Small intestine (tissue), 7 donors: Measurements from ENCODE around the gene PPP2R3B. TPM values are rescaled to one million over a fixed set of nuclear protein-coding genes. Genes with fewer than 3 reads are reported as not detected.

Experiments
- DNase-seq, 2 donors: peaks; one replicate each; pipeline versions ENCODE4 v3.0.0 to v3.0.0-alpha.2; 2013
- FAIRE-seq: peaks from 2 replicates; lab custom pipeline; 2012; peaks lifted over from hg19 to GRCh38; lab: Jason Lieb, UNC
- H3K27ac ChIP-seq, 3 donors: one replicate each; pipeline ENCODE4 v1.5.1; 2013; ENCODE audit warnings: low read length in 2 of 3, mild to moderate bottlenecking in 2 of 3, control low read depth in 1 of 3, inconsistent platforms in 1 of 3, low read depth in 1 of 3, moderate library complexity in 1 of 3
- H3K27me3 ChIP-seq, 3 donors: one replicate each; pipeline ENCODE4 v1.6.1; 2013; ENCODE audit warnings: low read length in 3 of 3, inconsistent platforms in 1 of 3; ENCODE audit not compliant: control insufficient read depth in 3 of 3, insufficient read depth in 3 of 3
- H3K36me3 ChIP-seq, 3 donors: one replicate each; pipeline ENCODE4 v1.6.1; 2013; ENCODE audit warnings: low read length in 3 of 3, inconsistent platforms in 1 of 3, low read depth in 1 of 3, mild to moderate bottlenecking in 1 of 3, moderate library complexity in 1 of 3; ENCODE audit not compliant: control insufficient read depth in 3 of 3, insufficient read depth in 2 of 3
- H3K4me1 ChIP-seq, 3 donors: one replicate each; pipeline ENCODE4 v1.6.1; 2013; ENCODE audit warnings: low read length in 2 of 3, inconsistent platforms in 1 of 3, low read depth in 1 of 3, mild to moderate bottlenecking in 1 of 3, moderate library complexity in 1 of 3; ENCODE audit not compliant: control insufficient read depth in 3 of 3, insufficient read depth in 2 of 3
- H3K4me3 ChIP-seq, 3 donors: one replicate each; pipeline ENCODE4 v1.5.1; 2013; ENCODE audit warnings: low read length in 3 of 3, control low read depth in 1 of 3, inconsistent platforms in 1 of 3, low read depth in 1 of 3, mild to moderate bottlenecking in 1 of 3, moderate library complexity in 1 of 3
- H3K9me3 ChIP-seq, 2 donors: one replicate each; pipeline ENCODE4 v1.6.1; 2013; ENCODE audit warnings: low read depth in 1 of 2, low read length in 1 of 2; ENCODE audit not compliant: control insufficient read depth in 2 of 2, insufficient read depth in 1 of 2
- WGBS, 3 donors: extraction: QIAGEN DNeasy Blood & Tissue Kit; methylation state at CpG; one replicate each; pipeline ENCODE4 v1.1.7; 2013; 5-methylcytosine and 5-hydroxymethylcytosine counted together
- polyA plus RNA-seq, 4 donors: library from polyadenylated mRNA; stranded (reverse) in 3 of 4; unstranded in 1 of 4; fragments of 200-250 nt in 3 of 4; fragments of 120-200 nt in 1 of 4; gene quantifications; one replicate each; pipeline versions ENCODE4 v1.2.1 to v1.2.3, GENCODE V29; 2013
- donor health status: healthy with polysubstance abuse.
- donor health status: control.
- donor health status: control.
- donor health status: Bipolar disorder and iron deficiency.
- donor health status: healthy.

Gene PPP2R3B
- polyA plus RNA-seq, 4 donors = 4.9 to 13.6 (median 11.8) TPM

DNA sequence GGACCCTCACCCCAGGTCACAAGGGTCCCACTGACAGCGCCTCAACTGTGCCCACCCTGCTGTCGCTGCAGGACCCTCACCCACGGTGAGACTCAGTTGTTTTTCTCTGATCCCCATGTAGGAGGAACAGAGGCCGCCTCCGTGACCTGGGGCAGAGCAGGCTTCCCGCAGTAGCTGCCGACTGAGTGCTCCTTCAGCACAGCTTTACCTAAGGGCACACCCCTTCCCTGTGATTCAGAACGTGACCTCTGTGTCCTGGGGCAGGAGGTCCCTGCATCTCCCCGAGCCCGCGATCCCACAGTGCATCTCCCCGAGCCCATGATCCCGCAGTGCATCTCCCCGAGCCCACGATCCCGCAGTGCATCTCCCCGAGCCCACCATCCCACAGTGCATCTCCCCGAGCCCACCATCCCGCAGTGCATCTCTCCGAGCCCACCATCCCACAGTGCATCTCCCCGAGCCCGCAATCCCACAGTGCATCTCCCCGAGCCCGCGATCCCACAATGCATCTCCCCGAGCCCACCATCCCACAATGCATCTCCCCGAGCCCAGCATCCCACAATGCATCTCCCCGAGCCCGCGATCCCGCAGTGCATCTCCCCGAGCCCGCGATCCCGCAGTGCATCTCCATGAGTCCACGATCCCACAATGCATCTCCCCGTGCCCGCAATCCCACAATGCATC lies 23.6 kb downstream of the PPP2R3B start:
- peaks cover 0 to 22% (median 3%) of the 10 kb centered on the region in 3 donors for H3K36me3 ChIP-seq
- no peak overlapping the region for H3K27ac ChIP-seq
- no peaks in the 10 kb centered on the region for H3K27me3 ChIP-seq
- DNase-seq = no peak
- H3K9me3 ChIP-seq = peaks cover 3 to 41% of the 10 kb centered on the region in 2 donors
- H3K4me3 ChIP-seq = no peak overlapping the region
- 79 to 81% (median 81%) methylated on average over 38 of the region's 38 CpGs for WGBS, 3 donors
- no peaks in the 10 kb centered on the region for H3K4me1 ChIP-seq
- FAIRE-seq = no peak

- DNase-seq (no peak), FAIRE-seq (no peak)
- H3K27ac ChIP-seq = no peak overlapping the region
- peaks cover 0 to 28% (median 3%) of the 10 kb centered on the region in 3 donors for H3K36me3 ChIP-seq
- WGBS, 3 donors = 96 to 98% (median 97%) methylated on average over 13 of the region's 13 CpGs
- peaks cover 3 to 44% of the 10 kb centered on the region in 2 donors for H3K9me3 ChIP-seq
- no peaks in the 10 kb centered on the region for H3K4me1 ChIP-seq
- no peaks in the 10 kb centered on the region for H3K27me3 ChIP-seq
- H3K4me3 ChIP-seq = no peak overlapping the region
Observed at GRCh38 chrX:362351-362750, 24.4 kb downstream of the PPP2R3B start.

- Histone ChIP-seq H3K27ac (no peak overlapping the region), H3K9me3 (peaks cover 3 to 48% of the 10 kb centered on the region in 2 donors), H3K4me3 (no peak overlapping the region), H3K4me1 (no peaks in the 10 kb centered on the region), H3K27me3 (no peaks in the 10 kb centered on the region), H3K36me3 (peaks cover 0 to 28% (median 3%) of the 10 kb centered on the region in 3 donors)
- FAIRE-seq = no peak
- WGBS, 3 donors = 96 to 98% (median 96%) methylated on average over 52 to 54 of the region's 54 CpGs
- no peak for DNase-seq
Observed at GRCh38 chrX:361231-362145, 25.2 kb downstream of the PPP2R3B start.

GRCh38 chrX:360496-361150 lies 26.1 kb downstream of the PPP2R3B start:
- Histone ChIP-seq H3K36me3 (peaks cover 0 to 28% (median 3%) of the 10 kb centered on the region in 3 donors), H3K27me3 (no peaks in the 10 kb centered on the region), H3K9me3 (peaks cover 3 to 48% of the 10 kb centered on the region in 2 donors), H3K4me1 (no peaks in the 10 kb centered on the region), H3K27ac (no peak overlapping the region), H3K4me3 (no peak overlapping the region)
- no peak for FAIRE-seq
- DNase-seq = no peak
- 92 to 96% (median 94%) methylated on average over 26 of the region's 26 CpGs for WGBS, 3 donors

DNA sequence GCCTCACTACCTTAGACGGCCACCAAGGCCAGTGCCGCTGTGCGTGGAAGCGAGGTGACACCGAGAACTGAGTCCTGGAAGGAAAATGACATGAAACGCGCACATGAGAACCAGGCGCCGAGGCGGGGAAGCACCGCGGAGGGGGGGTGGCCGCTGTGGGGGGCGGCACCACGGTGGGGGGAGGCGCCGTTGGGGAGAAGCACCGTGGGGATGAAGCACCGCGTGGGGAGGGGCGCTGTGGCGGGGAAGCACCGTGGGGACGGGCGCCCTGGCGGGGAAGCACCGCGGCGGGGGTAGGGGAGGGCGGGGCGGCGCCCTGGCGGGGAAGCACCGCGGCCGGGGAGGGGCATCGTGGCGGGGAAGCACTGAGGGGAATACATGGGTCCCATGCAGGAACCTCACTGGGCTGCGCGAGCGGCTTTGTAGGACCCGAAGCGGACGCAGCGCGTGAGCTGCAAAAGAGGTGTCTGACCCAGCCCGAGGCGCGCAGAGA lies 28.0 kb downstream of the PPP2R3B start:
- FAIRE-seq (no peak), DNase-seq (no peak)
- WGBS, 3 donors = 94 to 98% (median 96%) methylated on average over 30 to 49 of the region's 49 CpGs
- H3K4me3 ChIP-seq = no peak overlapping the region
- no peaks in the 10 kb centered on the region for H3K4me1 ChIP-seq
- peaks cover 0 to 30% (median 3%) of the 10 kb centered on the region in 3 donors for H3K36me3 ChIP-seq
- H3K27ac ChIP-seq = no peak overlapping the region
- no peaks in the 10 kb centered on the region for H3K27me3 ChIP-seq
- H3K9me3 ChIP-seq = peaks cover 3 to 43% of the 10 kb centered on the region in 2 donors

GRCh38 chrX:357693-358471 lies 28.8 kb downstream of the PPP2R3B start:
- 88 to 93% (median 89%) methylated on average over 46 to 48 of the region's 48 CpGs for WGBS, 3 donors
- H3K4me1 ChIP-seq = no peaks in the 10 kb centered on the region
- no peaks in the 10 kb centered on the region for H3K27me3 ChIP-seq
- DNase-seq (no peak), FAIRE-seq (no peak)
- no peak overlapping the region for H3K4me3 ChIP-seq
- no peak overlapping the region for H3K27ac ChIP-seq
- H3K36me3 ChIP-seq = peaks cover 0 to 30% (median 3%) of the 10 kb centered on the region in 3 donors
- H3K9me3 ChIP-seq = peaks cover 3 to 34% of the 10 kb centered on the region in 2 donors

- Histone ChIP-seq H3K4me3 (no peak overlapping the region), H3K27me3 (no peaks in the 10 kb centered on the region), H3K36me3 (peaks cover 0 to 36% (median 3%) of the 10 kb centered on the region in 3 donors), H3K9me3 (peaks cover 3 to 35% of the 10 kb centered on the region in 2 donors), H3K4me1 (no peaks in the 10 kb centered on the region), H3K27ac (no peak overlapping the region)
- no peak for DNase-seq
- FAIRE-seq = no peak
- 87 to 92% (median 90%) methylated on average over 14 of the region's 14 CpGs for WGBS, 3 donors
Observed at GRCh38 chrX:357035-357692, 29.5 kb downstream of the PPP2R3B start.
